ENCODE results near the gene IL32. TPM values are rescaled to one million over a fixed set of nuclear protein-coding genes. Genes with fewer than 3 reads are reported as not detected.

Gene IL32
- polyA plus RNA-seq, 1 donor from 2014 or later = not detected

DNA sequence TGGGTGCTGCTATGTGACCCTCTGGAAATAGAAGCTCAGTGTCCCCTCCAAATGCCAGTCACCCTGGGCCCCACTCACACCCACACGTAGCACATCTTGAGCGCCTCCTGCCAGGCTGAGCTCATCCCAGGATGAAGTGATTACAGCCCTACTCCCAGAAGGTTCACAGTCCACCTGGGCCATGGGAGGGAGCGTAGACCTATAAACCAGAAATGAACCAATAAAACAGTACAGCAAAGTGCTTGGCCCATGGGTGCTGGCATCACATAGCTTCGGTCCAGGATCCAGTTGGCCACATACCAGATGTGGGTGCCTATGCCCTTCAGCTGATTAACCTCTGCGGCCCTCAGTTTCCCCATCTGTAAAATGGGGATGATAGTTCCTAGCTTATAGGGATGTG, 26.5 kb upstream of the IL32 start:
- Histone ChIP-seq H3K9ac (ENCODE audit: low read length) (no peak overlapping the region), H3K27ac (ENCODE audit: low read length) (no peak overlapping the region), H3K9me2 (ENCODE audit: insufficient read depth, low read length) (no peaks in the 10 kb centered on the region), H4K20me1 (ENCODE audit: insufficient read depth) (no peaks in the 10 kb centered on the region), H3K36me3 (ENCODE audit: insufficient read depth, low read length) (no peaks in the 10 kb centered on the region), H3K9me3 (ENCODE audit: low read length) (no peaks in the 10 kb centered on the region), H3F3A (ENCODE audit: insufficient read depth, low read length, poor library complexity, severe bottlenecking) (no peaks in the 10 kb centered on the region), H2AFZ (ENCODE audit: low read depth, low read length) (no peak overlapping the region), H3K27me3 (ENCODE audit: insufficient read depth, low read depth, low read length) (peaks cover 77% of the 10 kb centered on the region), H3K4me3 (ENCODE audit: low read length) (no peak overlapping the region), H3K79me2 (replicated peaks; ENCODE audit: insufficient read depth, low read length) (no peaks in the 10 kb centered on the region), H3K4me2 (ENCODE audit: low read length) (no peak overlapping the region)
- TF ChIP-seq SMC3 (conservative IDR thresholded peaks at IDR 0.05; ENCODE audit: poor library complexity) (no peak), REST (IDR thresholded peaks at IDR 0.05; ENCODE audit: borderline replicate concordance) (no peak), EP300 (conservative IDR thresholded peaks at IDR 0.05; ENCODE audit: poor library complexity, severe bottlenecking) (no peak), MXI1 (conservative IDR thresholded peaks at IDR 0.05; ENCODE audit: poor library complexity, severe bottlenecking) (no peak), EZH2 (IDR thresholded peaks at IDR 0.05; ENCODE audit: borderline replicate concordance, insufficient read depth, low read length, poor library complexity, severe bottlenecking) (no peak), TAF1 (IDR thresholded peaks at IDR 0.05; ENCODE audit: low read depth) (no peak), CTCF (IDR thresholded peaks at IDR 0.05; ENCODE audit: poor library complexity, severe bottlenecking) (no peak), POLR2AphosphoS5 (IDR thresholded peaks at IDR 0.05) (no peak), RAD21 (conservative IDR thresholded peaks at IDR 0.05) (no peak)

- no peak overlapping the region for H3K9ac ChIP-seq (ENCODE audit: low read length)
Measured at GRCh38 chr16:3042376-3042775, 23.1 kb upstream of the IL32 start.

More at GRCh38 chr16:3042376-3042775, 23.1 kb upstream of the IL32 start:
- Histone ChIP-seq H4K20me1 (ENCODE audit: insufficient read depth) (no peaks in the 10 kb centered on the region), H3F3A (ENCODE audit: insufficient read depth, low read length, poor library complexity, severe bottlenecking) (no peaks in the 10 kb centered on the region), H3K9me3 (ENCODE audit: low read length) (no peaks in the 10 kb centered on the region), H3K36me3 (ENCODE audit: insufficient read depth, low read length) (no peaks in the 10 kb centered on the region), H3K27ac (ENCODE audit: low read length) (no peak overlapping the region), H2AFZ (ENCODE audit: low read depth, low read length) (no peak overlapping the region), H3K4me2 (ENCODE audit: low read length) (no peak overlapping the region), H3K79me2 (replicated peaks; ENCODE audit: insufficient read depth, low read length) (no peaks in the 10 kb centered on the region), H3K9me2 (ENCODE audit: insufficient read depth, low read length) (no peaks in the 10 kb centered on the region), H3K27me3 (ENCODE audit: insufficient read depth, low read depth, low read length) (peaks cover 79% of the 10 kb centered on the region), H3K4me3 (ENCODE audit: low read length) (no peak overlapping the region)
- TF ChIP-seq MXI1 (conservative IDR thresholded peaks at IDR 0.05; ENCODE audit: poor library complexity, severe bottlenecking) (no peak), POLR2AphosphoS5 (IDR thresholded peaks at IDR 0.05) (no peak), CTCF (IDR thresholded peaks at IDR 0.05; ENCODE audit: poor library complexity, severe bottlenecking) (no peak), EZH2 (IDR thresholded peaks at IDR 0.05; ENCODE audit: borderline replicate concordance, insufficient read depth, low read length, poor library complexity, severe bottlenecking) (no peak), SMC3 (conservative IDR thresholded peaks at IDR 0.05; ENCODE audit: poor library complexity) (no peak), REST (IDR thresholded peaks at IDR 0.05; ENCODE audit: borderline replicate concordance) (no peak), RAD21 (conservative IDR thresholded peaks at IDR 0.05) (no peak), TAF1 (IDR thresholded peaks at IDR 0.05; ENCODE audit: low read depth) (no peak), EP300 (conservative IDR thresholded peaks at IDR 0.05; ENCODE audit: poor library complexity, severe bottlenecking) (no peak)
